ENCODE data around the gene MAPKAP1. TPM values are rescaled to one million over a fixed set of nuclear protein-coding genes. Genes with fewer than 3 reads are reported as not detected.

The MAPKAP1 gene
- polyA plus RNA-seq, 3 donors, result 39.9 to 57.5 (median 44.1) TPM

- Histone ChIP-seq H3K9me3 (replicated peaks in 1 of 2; ENCODE audit: control insufficient read depth in 1 of 2, insufficient read depth in 1 of 2, low read length in 2 of 2) (no peaks in the 10 kb centered on the region), H2AFZ (ENCODE audit: insufficient read depth, low read depth, low read length, poor library complexity, severe bottlenecking) (no peak overlapping the region), H3K4me2 (replicated peaks; ENCODE audit: extremely low read depth, low read length, poor library complexity, severe bottlenecking) (no peak overlapping the region), H4K20me1 (ENCODE audit: insufficient read depth, low read length) (no peaks in the 10 kb centered on the region), H3K27ac (ENCODE audit: low read depth in 1 of 2, low read length in 2 of 2) (no peak overlapping the region), H3K4me3 (replicated peaks in 1 of 3; ENCODE audit: low read depth in 2 of 3, low read length in 3 of 3) (no peak overlapping the region), H3K9ac (ENCODE audit: insufficient read depth, low read length, poor library complexity, severe bottlenecking) (no peak overlapping the region), H3K4me1 (ENCODE audit: control insufficient read depth in 1 of 2, insufficient read depth in 2 of 2, low read length in 2 of 2) (no peaks in the 10 kb centered on the region), H3K36me3 (replicated peaks in 1 of 2; ENCODE audit: control insufficient read depth in 1 of 2, insufficient read depth in 2 of 2, low read length in 2 of 2) (peaks cover 37 to 76% of the 10 kb centered on the region in 2 donors), H3K79me2 (ENCODE audit: insufficient read depth, low read length) (no peaks in the 10 kb centered on the region), H3K27me3 (ENCODE audit: control insufficient read depth in 2 of 2, insufficient read depth in 2 of 2, low read length in 2 of 2) (no peaks in the 10 kb centered on the region)
- no peak for DNase-seq
- H3K27me3 Mint-ChIP-seq (ENCODE audit: low read depth in 3 of 3), result no peaks in the 10 kb centered on the region
- TF ChIP-seq, protein P1, sequence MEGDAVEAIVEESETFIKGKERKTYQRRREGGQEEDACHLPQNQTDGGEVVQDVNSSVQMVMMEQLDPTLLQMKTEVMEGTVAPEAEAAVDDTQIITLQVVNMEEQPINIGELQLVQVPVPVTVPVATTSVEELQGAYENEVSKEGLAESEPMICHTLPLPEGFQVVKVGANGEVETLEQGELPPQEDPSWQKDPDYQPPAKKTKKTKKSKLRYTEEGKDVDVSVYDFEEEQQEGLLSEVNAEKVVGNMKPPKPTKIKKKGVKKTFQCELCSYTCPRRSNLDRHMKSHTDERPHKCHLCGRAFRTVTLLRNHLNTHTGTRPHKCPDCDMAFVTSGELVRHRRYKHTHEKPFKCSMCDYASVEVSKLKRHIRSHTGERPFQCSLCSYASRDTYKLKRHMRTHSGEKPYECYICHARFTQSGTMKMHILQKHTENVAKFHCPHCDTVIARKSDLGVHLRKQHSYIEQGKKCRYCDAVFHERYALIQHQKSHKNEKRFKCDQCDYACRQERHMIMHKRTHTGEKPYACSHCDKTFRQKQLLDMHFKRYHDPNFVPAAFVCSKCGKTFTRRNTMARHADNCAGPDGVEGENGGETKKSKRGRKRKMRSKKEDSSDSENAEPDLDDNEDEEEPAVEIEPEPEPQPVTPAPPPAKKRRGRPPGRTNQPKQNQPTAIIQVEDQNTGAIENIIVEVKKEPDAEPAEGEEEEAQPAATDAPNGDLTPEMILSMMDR (IDR thresholded peaks at IDR 0.05), result no peak
- 98% methylated on average over 12 of the region's 14 CpGs for WGBS (ENCODE audit: insufficient coverage)
- no peak overlapping the region for H3K27ac Mint-ChIP-seq
- H3K36me3 Mint-ChIP-seq, result peaks cover 30 to 40% of the 10 kb centered on the region in 2 donors
- no peaks in the 10 kb centered on the region for H3K9me3 Mint-ChIP-seq
- H3K4me3 Mint-ChIP-seq, result no peak overlapping the region
- H3K4me1 Mint-ChIP-seq, result no peaks in the 10 kb centered on the region
- intact Hi-C loops (cut with micrococcal nuclease), result no loop called here
Measured at GRCh38 chr9:125470767-125471580, 236.0 kb downstream of the MAPKAP1 start.

DNA sequence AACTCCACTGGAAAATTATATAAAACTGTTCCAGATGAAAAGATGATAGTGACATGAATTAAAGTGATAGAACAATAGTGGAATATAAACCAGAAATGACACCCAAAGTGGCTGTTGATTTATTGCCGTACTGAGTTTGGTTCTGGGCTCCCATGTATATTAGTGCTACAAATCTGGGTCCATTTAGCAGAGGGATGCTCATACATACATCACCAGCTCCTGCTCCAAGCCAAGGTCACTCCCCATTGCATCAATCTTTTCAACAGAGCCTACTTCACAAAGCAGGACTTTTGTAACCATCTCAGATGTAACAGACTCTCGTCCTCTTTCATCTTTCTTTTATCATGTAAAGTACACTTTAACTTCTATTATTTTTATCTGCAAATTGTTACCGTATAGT, 236.8 kb downstream of the MAPKAP1 start:
- TF ChIP-seq, protein P1 (IDR thresholded peaks at IDR 0.05), result no peak
- Mint-ChIP-seq H3K4me3 (no peak overlapping the region), H3K36me3 (peaks cover 26 to 33% of the 10 kb centered on the region in 2 donors), H3K9me3 (no peaks in the 10 kb centered on the region), H3K27me3 (ENCODE audit: low read depth in 3 of 3) (no peaks in the 10 kb centered on the region), H3K27ac (no peak overlapping the region), H3K4me1 (no peaks in the 10 kb centered on the region)
- intact Hi-C loops (cut with micrococcal nuclease), result no loop called here
- Histone ChIP-seq H3K27ac (ENCODE audit: low read depth in 1 of 2, low read length in 2 of 2) (no peak overlapping the region), H3K4me3 (replicated peaks in 1 of 3; ENCODE audit: low read depth in 2 of 3, low read length in 3 of 3) (no peak overlapping the region), H3K4me2 (replicated peaks; ENCODE audit: extremely low read depth, low read length, poor library complexity, severe bottlenecking) (no peak overlapping the region), H2AFZ (ENCODE audit: insufficient read depth, low read depth, low read length, poor library complexity, severe bottlenecking) (no peak overlapping the region), H4K20me1 (ENCODE audit: insufficient read depth, low read length) (no peaks in the 10 kb centered on the region), H3K36me3 (replicated peaks in 1 of 2; ENCODE audit: control insufficient read depth in 1 of 2, insufficient read depth in 2 of 2, low read length in 2 of 2) (peaks cover 36 to 76% of the 10 kb centered on the region in 2 donors), H3K9me3 (replicated peaks in 1 of 2; ENCODE audit: control insufficient read depth in 1 of 2, insufficient read depth in 1 of 2, low read length in 2 of 2) (no peaks in the 10 kb centered on the region), H3K4me1 (ENCODE audit: control insufficient read depth in 1 of 2, insufficient read depth in 2 of 2, low read length in 2 of 2) (no peaks in the 10 kb centered on the region), H3K79me2 (ENCODE audit: insufficient read depth, low read length) (no peaks in the 10 kb centered on the region), H3K27me3 (ENCODE audit: control insufficient read depth in 2 of 2, insufficient read depth in 2 of 2, low read length in 2 of 2) (no peaks in the 10 kb centered on the region), H3K9ac (ENCODE audit: insufficient read depth, low read length, poor library complexity, severe bottlenecking) (no peak overlapping the region)
- no peak for DNase-seq
- 100% methylated on average over 1 of the region's 3 CpGs for WGBS (ENCODE audit: insufficient coverage)
